Central memory CD4-positive, alpha-beta T cell (primary cell): Measurements from ENCODE around the gene NPM3.
"Not testable (repeated sequence)": the region's sequence is repeated elsewhere in the genome, so short reads cannot be mapped to it uniquely, and the experiment has no call there.

Experiments used
- DNase-seq: peaks from one replicate; pipeline ENCODE4 v3.0.0; 2022

Gene NPM3

DNA sequence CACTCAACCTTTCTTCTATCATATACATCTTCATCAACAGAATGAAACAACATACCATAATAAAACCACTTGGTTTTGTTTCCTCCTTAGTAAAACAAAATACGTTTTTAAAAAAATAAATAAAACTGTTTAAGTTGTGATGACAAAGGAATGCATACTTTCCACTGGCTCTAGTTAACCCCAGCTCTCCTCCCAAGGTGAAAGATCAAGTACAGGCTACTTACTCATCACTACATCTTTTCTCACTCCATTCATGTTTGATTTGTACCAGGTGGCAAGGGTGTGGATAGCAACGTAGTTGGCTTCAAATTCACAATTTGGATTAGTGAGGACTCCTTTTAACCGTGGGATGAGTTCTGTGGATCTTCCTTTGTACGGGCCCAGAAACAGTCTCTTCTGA lies 20.3 kb upstream of the NPM3 start:
- DNase-seq = no peak

DNA sequence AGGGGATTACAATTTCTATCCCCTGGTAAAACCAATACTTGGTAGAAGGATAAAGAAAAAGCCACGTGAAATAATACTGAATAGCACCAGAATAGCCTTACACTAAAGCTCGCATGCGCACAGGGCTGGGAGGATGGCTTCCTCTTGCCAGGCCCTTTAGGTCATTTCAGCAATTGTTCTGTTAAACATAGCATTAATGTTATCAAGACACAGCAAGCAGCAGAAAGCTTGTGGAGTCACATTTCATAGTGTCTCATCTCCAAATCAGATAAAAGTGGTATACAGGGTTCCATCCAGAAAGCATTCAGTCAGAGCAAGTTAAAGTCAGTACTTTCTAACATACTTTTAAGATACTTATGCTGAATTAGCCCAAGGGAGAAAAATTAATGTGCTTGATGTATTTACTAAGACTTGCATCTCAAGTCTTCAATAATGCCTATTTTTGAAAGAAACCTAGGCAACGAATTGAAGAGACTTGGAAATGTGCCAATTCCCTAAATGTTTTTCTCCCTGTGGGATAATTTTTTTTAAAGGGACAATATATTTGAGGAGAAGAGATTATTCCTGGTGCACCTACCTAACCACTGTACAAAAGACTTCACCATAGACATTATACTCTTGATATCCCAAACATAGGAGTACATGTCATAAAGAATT lies 14.3 kb upstream of the NPM3 start:
- DNase-seq = no peak

DNA sequence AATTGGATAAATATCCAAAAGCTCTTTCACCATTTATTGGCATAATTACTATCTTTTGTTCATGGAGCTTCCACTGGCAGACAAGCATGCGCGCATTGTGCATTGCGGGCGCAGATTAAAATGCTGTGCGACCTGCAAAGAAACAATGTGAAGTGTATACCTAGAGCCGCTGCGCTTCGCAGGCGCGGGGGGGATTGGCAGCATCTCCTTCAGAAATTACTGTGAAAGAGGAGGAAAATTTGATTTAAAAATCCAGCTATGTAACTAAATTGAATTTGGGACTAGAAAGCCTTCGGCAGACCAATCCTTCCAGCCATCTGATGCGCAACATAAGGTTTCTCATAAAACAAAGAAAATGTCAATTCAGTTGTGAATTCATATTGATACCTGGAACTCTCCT lies 10.3 kb upstream of the NPM3 start:
- DNase-seq = no peak

DNA sequence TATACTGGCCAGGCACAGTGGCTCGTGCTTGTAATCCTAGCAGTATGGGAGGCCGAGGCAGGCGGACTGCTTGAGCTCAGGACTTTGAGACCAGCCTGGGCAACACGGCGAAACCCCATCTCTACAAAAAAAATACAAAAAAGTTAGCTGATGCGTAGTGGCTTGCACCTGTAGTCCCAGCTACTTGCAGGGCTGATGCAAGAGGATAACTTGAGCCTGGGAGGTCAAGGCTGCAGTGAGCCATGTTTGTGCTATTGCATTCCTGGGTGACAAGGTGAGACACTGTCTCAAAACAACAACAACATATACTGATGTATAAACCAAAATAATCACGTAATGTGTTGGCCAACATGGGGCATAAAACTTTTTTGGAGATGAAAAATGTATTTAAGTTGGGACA lies 6.4 kb upstream of the NPM3 start:
- DNase-seq = no peak

DNA sequence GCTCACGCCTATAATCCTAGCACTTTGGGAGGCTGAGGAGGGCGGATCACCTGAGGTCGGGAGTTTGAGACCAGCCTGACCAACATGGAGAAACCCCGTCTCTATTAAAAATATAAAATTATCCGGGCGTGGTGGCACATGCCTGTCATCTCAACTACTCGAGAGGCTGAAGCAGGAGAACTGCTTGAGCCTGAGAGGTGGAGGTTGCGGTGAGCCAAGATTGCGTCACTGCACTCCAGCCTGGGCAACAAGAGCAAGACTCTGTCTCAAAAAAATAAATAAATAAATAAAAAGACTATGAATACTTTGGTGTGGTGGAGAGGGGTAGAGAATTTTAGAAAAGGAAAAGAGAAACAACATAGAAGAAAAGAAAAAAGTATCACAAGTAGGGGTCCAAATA lies 6.0 kb upstream of the NPM3 start:
- DNase-seq = not testable (repeated sequence)

DNA sequence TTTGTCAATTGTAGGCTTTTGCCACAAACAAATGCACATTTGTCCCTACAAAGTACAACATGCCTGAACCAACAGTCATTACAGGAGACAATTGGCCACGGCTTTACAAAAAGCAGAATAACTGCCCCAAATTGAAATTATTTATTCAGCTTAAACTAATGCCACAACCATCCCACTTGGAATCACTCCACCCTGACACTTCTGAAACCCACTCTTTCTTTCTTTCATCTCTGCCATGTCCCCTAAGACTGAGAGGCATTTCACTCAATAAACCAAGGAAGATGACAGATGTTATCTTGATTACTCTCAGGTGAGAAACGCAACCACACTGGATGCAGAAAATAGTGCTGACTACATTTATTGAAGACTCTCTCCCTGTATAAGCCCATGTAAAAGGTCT lies 2.6 kb upstream of the NPM3 start:
- no peak for DNase-seq

DNA sequence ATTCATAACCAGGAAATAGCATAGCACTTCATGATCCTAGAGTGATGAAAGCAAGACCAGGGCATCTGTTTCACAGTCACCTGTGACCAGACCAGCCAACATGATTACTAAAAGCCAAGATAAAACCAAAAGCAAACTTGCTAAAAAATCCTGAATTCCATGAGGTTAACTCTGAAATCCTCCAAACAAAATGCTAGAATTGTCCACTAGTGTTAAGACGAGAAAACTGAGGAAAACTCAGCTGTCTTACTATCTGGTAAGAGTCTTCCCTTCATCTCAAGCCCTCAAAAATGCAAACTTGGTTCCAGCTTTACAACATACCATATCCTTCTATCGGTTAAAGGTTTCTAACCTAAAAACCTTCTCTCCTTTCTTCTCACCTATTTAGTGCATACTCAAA lies 1.3 kb upstream of the NPM3 start:
- DNase-seq = no peak

DNA sequence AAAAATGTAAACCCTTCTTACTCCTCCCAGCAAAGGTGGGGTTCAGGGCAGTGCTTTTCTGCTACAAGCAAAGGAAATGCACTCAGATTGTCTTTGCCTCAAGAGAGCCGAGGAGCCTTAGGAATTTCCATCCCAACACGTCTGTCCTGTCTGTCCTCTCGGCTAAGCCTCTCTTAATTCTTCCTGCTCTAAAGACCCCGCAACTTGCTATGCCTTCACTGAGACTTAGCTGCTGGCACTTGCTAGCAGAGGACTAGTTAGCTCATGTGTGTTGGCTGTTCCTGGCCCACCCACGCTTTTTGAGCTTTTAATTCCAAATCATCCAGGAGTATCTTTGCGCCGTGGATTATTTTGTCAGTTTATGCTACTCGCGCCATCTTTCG lies 481 bp upstream of the NPM3 start:
- DNase-seq = no peak

DNA sequence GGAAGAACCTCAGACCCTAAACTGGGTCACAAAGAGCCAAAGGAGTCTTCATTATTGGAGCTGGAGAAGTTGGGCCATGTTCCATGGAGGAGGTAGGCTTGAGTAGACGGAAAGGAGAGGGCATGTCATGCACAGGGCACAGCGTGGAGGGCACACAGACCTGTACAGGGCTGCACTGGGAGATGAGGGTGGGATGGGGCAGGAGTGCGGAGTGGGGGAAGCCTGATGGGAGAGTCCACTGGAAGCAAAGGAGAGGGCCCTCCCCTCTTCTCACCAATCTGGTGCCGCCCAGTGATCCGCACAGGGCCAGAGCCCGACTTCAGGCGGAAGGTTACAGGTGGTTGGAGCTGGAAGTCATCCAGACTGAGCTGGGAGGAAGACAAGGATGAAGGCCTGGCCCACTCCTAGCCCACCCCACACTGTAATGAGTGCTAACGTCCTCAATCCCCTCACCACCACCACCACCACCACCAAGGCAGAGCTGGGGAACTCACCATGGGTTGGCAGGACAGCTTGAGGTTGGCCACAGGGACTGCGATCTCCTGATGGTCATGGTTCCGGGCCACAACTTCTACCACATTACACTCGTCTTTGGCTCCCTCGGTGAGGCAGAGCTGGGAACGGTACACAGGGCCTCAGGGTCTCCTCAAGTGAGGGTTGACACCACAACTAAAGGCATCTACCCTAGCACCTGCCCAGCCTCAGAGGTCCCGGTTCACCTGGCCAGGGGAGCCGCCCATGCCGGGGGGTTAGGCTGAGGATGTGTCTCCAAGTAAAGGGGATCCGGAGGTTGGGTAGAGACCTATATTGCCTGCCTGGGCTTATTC lies 1.0 kb downstream of the NPM3 start:
- no peak for DNase-seq

DNA sequence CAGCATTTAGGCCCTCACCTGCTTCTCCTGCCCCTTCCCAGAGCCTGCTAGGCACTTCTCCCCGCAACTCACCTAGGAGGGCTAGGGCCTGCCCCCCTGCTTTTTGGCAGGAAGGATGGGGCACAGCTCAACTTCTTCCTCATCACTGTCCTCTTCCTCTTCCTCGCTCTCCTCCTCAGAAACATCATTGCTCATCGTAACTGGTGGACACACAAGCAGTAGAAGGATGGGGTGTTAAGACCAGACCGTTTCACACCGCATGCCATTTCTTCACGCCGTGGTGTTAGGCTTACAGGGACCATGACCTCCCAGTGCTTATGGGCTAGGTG lies 1.6 kb downstream of the NPM3 start:
- no peak for DNase-seq

DNA sequence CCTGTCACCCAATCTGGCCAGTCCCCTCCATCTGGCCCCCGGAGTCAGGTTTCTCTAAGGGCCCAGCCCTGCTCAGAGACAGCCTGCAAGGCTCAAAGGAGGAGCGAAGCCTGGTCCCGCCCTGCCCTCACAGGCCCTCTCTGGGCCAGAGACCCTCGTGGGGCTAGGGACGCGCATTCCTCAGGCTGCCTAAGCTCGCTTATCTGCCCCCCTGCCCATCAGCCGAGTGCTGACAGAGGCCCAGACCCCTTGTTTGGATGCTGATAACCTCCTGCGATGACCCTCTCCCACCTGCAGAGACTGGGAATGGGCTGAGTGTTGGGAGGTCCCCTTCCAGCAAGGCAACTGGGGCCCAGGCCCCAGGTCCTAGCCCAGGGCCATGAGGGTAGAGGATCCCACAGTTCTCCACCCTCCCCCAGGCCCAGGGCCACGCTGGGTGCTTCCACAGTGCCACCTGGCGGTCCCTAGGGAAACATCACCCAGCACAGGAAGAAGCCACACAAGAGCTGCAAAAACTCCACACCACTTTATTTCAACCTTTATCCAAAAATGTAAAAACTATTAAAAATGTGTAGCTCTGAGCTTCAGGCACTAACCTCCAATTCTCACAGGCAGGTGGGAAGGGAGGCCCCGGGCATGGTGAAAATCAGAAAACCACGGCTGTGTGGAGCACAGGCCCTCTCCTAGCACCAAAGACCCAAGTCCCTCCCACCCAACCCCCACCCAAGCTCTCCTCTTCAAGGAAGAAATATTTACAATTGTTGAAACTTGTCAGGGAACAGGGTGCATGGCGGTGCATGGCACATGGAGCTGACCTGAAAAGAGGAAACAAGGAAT lies 2.2 kb downstream of the NPM3 start:
- DNase-seq = peak; percentile 62

DNA sequence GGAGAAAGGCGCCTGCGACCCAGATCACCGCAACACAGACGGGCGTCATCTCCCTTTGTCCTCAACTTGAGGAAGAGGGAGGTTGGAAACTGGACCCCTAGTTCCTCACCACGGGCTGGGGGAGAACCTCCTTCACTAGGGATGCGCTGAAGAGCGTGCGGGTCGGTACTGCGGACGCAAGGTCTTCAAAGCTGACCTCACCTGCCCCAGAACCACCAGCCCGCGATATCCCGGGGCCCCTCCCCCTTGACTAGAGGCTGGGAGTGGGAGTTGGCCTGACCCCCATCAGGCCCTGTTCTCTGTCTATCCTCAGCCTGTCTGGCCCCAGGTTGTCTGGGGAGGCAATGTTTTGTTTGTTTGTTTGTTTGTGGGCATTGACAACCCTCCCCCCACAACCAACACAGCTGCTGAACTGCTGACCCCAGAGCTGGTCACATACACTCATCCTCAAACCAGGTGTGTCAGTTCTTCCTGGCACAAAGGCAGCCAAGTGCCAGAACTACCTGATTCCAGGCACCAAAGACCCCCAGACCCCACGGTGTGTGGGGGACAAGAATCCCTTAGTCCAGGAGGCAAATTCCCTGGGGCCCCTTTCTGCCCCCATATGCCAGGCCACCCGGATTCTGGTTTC lies 2.9 kb downstream of the NPM3 start:
- peak; percentile 16 for DNase-seq

DNA sequence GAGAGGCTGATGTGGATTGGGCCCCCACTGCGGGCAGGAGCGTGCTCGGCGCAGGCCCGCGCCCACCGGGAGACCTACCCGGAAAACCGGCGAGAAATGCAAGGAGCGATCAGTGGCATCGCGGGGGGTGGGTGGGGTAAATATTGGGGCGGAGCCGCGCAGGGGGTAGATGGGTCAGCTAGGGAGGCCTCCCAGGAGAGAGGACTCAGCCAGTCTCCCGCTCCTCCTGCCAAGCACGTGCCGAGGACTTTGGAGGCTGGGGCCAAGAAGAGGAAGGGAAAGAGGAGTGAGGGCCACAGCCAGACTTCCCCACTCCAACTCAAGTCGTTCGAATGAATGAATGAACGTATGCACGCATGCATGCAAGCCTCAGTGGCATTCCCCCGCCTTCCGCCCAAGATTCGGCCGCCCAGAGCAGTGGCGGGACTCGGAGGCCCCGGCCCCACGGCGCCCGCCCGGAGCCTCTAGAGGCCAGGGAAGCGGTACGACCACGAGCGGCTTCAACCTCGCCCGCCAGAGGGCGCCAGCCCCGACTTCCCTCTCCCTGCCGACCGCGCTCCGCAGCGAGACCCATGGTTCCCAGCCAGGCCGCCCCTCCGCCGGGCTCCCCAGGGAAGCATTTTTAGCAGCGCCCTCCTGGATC lies 3.6 kb downstream of the NPM3 start:
- peak; percentile 75 for DNase-seq

DNA sequence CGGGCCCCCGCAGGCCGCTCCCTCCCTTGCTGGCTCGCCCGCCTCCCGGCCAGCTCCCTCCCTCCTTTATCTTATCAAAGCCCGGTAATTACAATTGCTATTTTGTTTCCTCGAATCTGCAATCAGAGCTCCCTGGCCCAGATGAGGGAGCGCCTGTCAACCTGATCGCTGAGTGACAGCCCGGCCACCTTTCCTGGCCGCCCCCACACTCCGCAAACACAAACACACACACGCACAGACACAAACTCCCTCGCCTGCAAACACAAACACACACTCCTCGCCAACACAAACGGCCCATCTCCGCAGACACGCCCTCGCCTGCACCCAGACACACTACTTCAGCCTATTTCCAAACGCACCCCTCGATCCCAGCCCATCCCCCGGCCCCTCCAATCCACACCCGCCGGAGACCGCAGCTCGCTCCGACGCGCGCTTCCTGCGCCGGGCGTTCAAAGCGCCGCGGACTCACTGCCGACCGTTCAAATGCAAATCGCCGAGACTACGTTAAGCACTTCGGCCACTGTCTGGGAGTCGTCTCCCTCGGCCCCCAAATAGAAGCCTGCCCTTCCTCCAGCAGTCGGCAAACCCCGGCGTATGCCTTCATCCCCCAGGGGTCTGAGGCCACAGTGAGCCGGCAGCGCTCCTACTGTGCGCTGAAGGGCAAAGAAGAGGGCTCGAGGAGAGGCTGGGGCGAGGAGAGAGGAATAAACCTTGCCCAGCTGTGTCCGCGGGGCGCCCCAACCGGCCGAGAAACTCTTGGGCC lies 4.3 kb downstream of the NPM3 start:
- no peak for DNase-seq

DNA sequence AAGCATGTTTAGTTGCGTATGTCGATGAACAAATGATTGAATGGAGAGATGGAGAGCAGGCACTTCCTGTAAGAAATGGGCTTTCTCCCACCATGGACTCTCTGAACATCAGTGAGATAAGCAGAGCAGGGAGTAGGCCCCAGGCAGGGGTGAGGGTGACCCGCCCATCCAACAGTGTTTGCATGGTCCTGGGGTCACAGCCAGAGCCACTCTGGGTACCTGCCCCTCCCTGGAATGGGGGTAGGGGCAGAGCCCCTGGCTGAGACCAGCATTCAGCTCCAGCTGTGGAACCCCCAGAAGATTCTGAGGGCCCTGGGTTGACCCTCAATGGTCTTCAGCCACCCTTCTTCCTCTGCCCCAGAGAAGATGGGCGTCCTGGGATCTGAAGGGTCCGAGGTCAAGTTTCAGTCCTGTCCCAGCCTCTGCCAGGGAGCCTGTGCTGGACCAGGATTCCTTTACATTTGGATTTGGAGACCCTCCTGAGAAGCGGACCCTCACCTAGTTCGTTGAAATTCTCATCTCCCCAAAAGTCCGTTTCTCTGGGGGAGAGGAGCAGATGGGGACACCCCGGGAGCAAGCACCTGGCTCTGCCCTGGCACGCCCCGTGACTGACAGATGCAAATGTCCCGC lies 5.0 kb downstream of the NPM3 start:
- no peak for DNase-seq

DNA sequence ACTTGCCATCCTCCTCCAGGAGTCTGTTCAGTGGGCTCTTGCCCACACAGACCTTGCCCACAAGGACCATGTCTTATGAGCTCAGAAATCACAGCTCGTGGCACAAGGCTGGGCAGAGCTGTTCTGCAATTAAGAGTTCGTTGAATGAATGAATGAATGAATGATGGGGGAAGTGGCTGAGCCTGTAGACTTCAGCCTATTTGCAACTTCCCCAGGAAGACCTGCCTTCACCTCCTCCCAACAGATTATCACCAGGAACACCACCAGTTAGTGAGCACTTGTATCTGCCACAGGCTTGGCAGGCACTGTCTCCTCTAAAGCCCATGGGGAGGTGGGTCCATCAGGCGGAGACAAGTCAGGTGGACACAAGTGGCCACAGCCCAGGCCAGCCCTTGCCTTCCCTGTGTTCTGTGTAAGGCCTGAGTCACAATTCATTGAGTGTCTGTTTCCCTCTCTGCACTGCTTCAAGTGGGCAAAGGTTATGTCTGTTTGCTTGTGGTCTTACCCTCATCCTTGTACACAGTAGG lies 5.6 kb downstream of the NPM3 start:
- DNase-seq = no peak

DNA sequence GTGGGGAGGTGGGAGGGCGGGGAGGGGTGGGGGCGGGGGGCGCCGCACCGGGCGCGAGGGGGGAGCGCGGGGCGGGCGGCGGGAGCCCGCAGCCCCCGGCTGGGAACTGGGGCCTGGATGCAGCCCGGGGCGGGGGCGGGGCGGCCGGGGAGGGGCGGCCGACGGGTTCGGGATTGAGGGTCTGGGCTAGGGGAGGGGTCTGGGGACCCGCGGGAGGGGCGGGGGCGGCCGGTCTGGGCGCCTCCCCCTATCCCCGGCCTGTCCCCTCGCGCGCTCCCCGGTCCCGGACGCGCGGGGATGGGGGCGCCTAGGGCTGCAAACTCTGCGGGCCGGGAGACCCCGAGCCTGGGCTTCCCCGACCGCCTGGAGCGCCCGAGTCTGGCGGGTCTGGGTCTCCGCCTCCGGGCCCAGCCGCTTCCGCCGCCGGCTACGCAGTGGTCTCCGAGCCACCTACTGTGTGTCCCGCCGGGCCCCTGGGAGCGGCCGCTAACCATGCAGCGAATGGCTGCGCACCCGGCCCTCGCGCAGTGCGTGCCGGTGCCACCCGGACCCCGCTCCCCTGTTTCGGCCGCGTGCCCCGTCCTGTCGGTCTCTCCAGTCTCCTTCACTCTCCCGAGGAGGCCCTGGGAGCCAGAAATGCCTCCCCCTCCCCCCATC lies 7.0 kb downstream of the NPM3 start:
- no peak for DNase-seq

DNA sequence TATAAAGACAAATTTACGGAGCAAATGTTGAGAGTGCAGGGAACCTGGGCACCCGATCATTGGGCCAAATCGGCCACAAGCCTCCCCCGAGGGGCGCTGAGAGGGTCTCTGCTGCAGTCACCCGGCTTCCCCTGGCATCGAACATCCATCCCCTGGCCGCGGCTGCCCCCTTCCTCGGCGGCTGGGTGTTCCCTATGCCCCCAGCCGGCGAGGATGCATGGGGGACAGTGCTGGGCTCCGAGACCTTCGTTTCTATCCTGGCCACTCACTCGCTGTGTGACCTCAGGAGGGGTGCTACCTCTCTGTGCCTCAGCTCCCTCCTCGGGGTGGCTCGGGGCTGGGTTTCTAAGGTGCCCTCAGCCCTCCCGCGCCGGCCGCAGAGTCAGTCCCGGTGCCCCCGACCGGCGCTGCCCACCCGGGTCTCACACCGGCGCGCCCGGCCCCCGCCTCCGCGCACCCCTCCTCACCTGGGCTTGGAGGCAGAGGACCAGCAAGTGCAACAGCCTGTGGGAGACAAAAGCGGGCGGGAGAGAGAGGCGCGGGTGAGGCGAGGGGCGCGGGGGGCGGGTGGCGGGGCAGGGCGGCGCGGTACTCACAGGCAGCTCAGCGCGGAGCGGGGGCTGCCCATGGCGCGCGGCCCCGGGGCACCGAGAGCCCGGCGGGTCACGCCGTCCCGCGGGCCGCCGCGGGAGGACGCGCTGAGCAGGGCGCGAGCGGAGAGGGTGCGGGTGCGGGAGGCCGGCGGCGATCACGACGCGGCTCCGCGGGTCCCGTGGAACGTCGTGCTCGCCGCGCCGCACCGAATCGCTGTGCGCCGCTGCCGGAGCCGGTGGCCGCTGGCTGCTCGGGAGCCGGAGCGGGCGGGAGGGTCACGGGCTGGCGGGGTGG lies 7.7 kb downstream of the NPM3 start, which contains the start of gene FGF8:
FGF8 (minus strand) TSS at position 842 of the 888 bp plus-strand sequence; CDS start at position 628, 214 bp downstream.
- no peak for DNase-seq

DNA sequence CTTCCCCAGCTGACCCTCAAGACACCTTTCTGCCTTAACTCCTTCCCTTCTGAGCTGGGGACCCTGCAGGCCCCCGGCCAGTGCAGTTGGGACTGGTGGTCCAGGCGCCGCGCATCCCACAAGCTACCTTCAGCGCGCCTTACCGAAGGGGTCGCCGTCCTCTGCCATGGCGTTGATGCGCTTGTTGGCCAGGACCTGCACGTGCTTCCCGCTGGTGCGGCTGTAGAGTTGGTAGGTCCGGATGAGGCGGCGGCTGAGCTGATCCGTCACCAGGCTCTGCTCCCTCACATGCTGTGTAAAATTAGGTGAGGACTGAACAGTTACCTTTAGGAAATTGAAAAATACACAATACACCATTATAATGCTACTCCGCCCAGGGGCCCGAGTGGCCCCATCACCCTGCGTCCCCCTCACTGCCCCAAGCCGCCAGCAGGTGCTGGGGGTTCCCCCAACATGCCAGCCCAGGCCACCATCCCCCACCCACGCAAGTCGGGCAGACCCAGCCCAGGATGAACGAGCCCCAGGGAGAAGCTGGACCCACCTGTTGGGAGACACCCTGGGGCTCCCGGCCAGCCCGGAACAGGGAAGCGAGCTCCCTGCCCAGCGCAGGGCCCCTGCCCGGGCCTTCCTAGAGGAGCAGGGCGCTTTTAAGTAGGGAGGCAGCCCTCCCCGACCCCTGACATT lies 8.5 kb downstream of the NPM3 start:
- no peak for DNase-seq
